ENCODE measurements around the gene ASIC2.

Gene ASIC2

GRCh38 chr17:33234233-33234632, 58.9 kb downstream of the ASIC2 start:
- DNase-seq (ENCODE audit: low read depth in 1 of 2, low spot score in 1 of 2), result no peak
- no peaks in the 10 kb centered on the region for H3K27me3 ChIP-seq (ENCODE audit: insufficient read depth, poor library complexity, severe bottlenecking)
- no peak overlapping the region for H3K4me3 ChIP-seq (replicated peaks; ENCODE audit: insufficient read depth, low read length)
- no peak overlapping the region for H3K27ac ChIP-seq (replicated peaks)
- TF ChIP-seq SPI1 (IDR thresholded peaks at IDR 0.05; ENCODE audit: borderline replicate concordance, low read depth) (no peak), GABPA (IDR thresholded peaks at IDR 0.05; ENCODE audit: low read depth) (no peak), POLR2AphosphoS5 (IDR thresholded peaks at IDR 0.05; ENCODE audit: low read depth) (no peak), CTCF (IDR thresholded peaks at IDR 0.05; ENCODE audit: insufficient read depth, low read length) (no peak), REST (IDR thresholded peaks at IDR 0.05; ENCODE audit: insufficient replicate concordance, low read depth) (no peak)

GRCh38 chr17:33233811-33234177, 59.3 kb downstream of the ASIC2 start:
- no peak overlapping the region for H3K4me3 ChIP-seq (replicated peaks; ENCODE audit: insufficient read depth, low read length)
- H3K27me3 ChIP-seq (ENCODE audit: insufficient read depth, poor library complexity, severe bottlenecking), result no peaks in the 10 kb centered on the region
- DNase-seq (ENCODE audit: low read depth in 1 of 2, low spot score in 1 of 2), result no peak
- no peak for TF ChIP-seq GABPA (IDR thresholded peaks at IDR 0.05; ENCODE audit: low read depth)
- TF ChIP-seq CTCF (IDR thresholded peaks at IDR 0.05; ENCODE audit: insufficient read depth, low read length), result no peak
- no peak for TF ChIP-seq POLR2AphosphoS5 (IDR thresholded peaks at IDR 0.05; ENCODE audit: low read depth)
- TF ChIP-seq SPI1 (IDR thresholded peaks at IDR 0.05; ENCODE audit: borderline replicate concordance, low read depth), result no peak
- TF ChIP-seq REST (IDR thresholded peaks at IDR 0.05; ENCODE audit: insufficient replicate concordance, low read depth), result no peak
- H3K27ac ChIP-seq (replicated peaks), result no peak overlapping the region

GRCh38 chr17:33229499-33229898, 63.6 kb downstream of the ASIC2 start:
- no peak for TF ChIP-seq POLR2AphosphoS5 (IDR thresholded peaks at IDR 0.05; ENCODE audit: low read depth)
- H3K27ac ChIP-seq (replicated peaks), result no peak overlapping the region
- no peak for DNase-seq (ENCODE audit: low read depth in 1 of 2, low spot score in 1 of 2)
- H3K27me3 ChIP-seq (ENCODE audit: insufficient read depth, poor library complexity, severe bottlenecking), result no peaks in the 10 kb centered on the region
- no peak overlapping the region for H3K4me3 ChIP-seq (replicated peaks; ENCODE audit: insufficient read depth, low read length)

GRCh38 chr17:33229028-33229427, 64.1 kb downstream of the ASIC2 start:
- Histone ChIP-seq H3K27me3 (ENCODE audit: insufficient read depth, poor library complexity, severe bottlenecking) (no peaks in the 10 kb centered on the region), H3K27ac (replicated peaks) (no peak overlapping the region), H3K4me3 (replicated peaks; ENCODE audit: insufficient read depth, low read length) (no peak overlapping the region)
- no peak for DNase-seq (ENCODE audit: low read depth in 1 of 2, low spot score in 1 of 2)
- TF ChIP-seq GABPA (IDR thresholded peaks at IDR 0.05; ENCODE audit: low read depth), result no peak
- no peak for TF ChIP-seq SPI1 (IDR thresholded peaks at IDR 0.05; ENCODE audit: borderline replicate concordance, low read depth)
- TF ChIP-seq CTCF (IDR thresholded peaks at IDR 0.05; ENCODE audit: insufficient read depth, low read length), result no peak
- TF ChIP-seq REST (IDR thresholded peaks at IDR 0.05; ENCODE audit: insufficient replicate concordance, low read depth), result no peak
- TF ChIP-seq POLR2AphosphoS5 (IDR thresholded peaks at IDR 0.05; ENCODE audit: low read depth), result no peak

Measured in HL-60 (cell line).